Measurements from ENCODE around the gene JPH4. TPM values are rescaled to one million over a fixed set of nuclear protein-coding genes. Genes with fewer than 3 reads are reported as not detected.

The JPH4 gene
- total RNA-seq, 1 experiment from 2014 or later: 6.8 TPM

DNA sequence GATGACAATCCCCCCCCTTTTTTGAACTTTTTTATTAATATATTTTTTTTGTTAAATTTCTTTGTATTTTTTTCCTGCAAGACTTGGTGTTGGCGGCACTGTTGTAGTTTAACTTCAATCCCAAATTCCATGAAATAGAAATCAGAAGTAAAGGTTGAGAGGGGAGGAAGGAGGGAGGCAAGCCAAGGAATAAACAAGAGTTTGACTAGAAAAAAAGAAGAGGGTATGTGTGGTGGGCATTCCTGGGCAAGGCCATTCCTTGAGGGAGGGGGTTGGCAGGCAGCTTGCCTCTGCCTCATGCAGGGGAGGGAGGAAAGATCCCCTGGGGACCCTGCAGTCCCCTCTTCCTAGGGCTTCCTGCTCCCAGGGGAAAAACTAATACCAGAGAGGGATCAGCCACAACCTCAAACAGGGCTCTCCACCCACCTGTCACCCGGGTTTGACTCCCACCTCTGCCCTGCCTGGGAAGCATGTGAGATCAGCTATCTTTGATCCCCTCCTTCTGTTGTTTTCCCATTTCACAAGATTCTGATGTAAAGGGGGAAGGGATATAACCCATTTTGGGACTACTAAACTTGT is 10.5 kb downstream of the JPH4 start:
- no peaks in the 10 kb centered on the region for H3K9me3 Mint-ChIP-seq
- Histone ChIP-seq H3K27ac (ENCODE audit: insufficient read length, low read depth, low read length) (no peak overlapping the region), H3K9ac (ENCODE audit: extremely low read depth, insufficient read length, low read length) (no peak overlapping the region)

More for the DNA sequence above, 10.5 kb downstream of the JPH4 start:
- peaks cover 11% of the 10 kb centered on the region for H3K27me3 Mint-ChIP-seq (ENCODE audit: low read depth)
- no peaks in the 10 kb centered on the region for H3K79me2 ChIP-seq (ENCODE audit: insufficient read depth, low read length)
- H3K23ac ChIP-seq (ENCODE audit: insufficient read length, low read depth, low read length): no peak overlapping the region
- H2AK5ac ChIP-seq (ENCODE audit: insufficient read length, low read length): no peak overlapping the region
- H2BK120ac ChIP-seq (ENCODE audit: low read depth, low read length, poor library complexity, severe bottlenecking): no peak overlapping the region
- no peaks in the 10 kb centered on the region for H3K9me3 ChIP-seq (ENCODE audit: control insufficient read depth, low read depth, low read length)
- no peak overlapping the region for H4K91ac ChIP-seq (ENCODE audit: insufficient read length, low read depth, low read length)
- no peak overlapping the region for H2BK15ac ChIP-seq (ENCODE audit: low read depth, low read length)
- H3T11ph ChIP-seq (ENCODE audit: low read length): no peak overlapping the region
- H3K56ac ChIP-seq (ENCODE audit: insufficient read length, low read depth, low read length): no peak overlapping the region
- H2BK20ac ChIP-seq (ENCODE audit: low read depth, low read length, poor library complexity, severe bottlenecking): no peak overlapping the region
- H3K27ac Mint-ChIP-seq: peak overlapping the region in 2 of 3 experiments; percentile 50 to 95; a peak in 4 of 7 replicates
- H3K79me1 ChIP-seq (ENCODE audit: insufficient read depth, low read depth, low read length, poor library complexity, severe bottlenecking): no peaks in the 10 kb centered on the region
- H3K4ac ChIP-seq (ENCODE audit: low read depth, low read length): no peak overlapping the region
- H3K4me1 ChIP-seq (ENCODE audit: insufficient read depth, low read length): peaks cover 9% of the 10 kb centered on the region
- H3K4me3 Mint-ChIP-seq: peak overlapping the region; percentile 95 to 99
- H4K8ac ChIP-seq (replicated peaks; ENCODE audit: insufficient read length, low read depth, low read length): no peak overlapping the region
- peaks cover 3% of the 10 kb centered on the region for H3K23me2 ChIP-seq (ENCODE audit: insufficient read length, low read depth, low read length, poor library complexity, severe bottlenecking)
- no CpG with 5 or more reads among the region's 2 CpGs for WGBS (ENCODE audit: extremely low coverage, insufficient read length, low lambda C conversion rate)
- no peak overlapping the region for H2BK12ac ChIP-seq (ENCODE audit: insufficient read length, low read depth, low read length)
- TF ChIP-seq CTCF (conservative IDR thresholded peaks at IDR 0.05): no peak
- H4K5ac ChIP-seq (ENCODE audit: insufficient read length, low read depth, low read length): no peak overlapping the region
- H4K20me1 ChIP-seq (ENCODE audit: control insufficient read depth, insufficient read depth, insufficient read length): peaks cover 4% of the 10 kb centered on the region
- peaks cover 17 to 43% (median 28%) of the 10 kb centered on the region in 3 experiments for H3K36me3 Mint-ChIP-seq (ENCODE audit: insufficient read depth in 1 of 3, low read depth in 3 of 3)
- H2BK5ac ChIP-seq (ENCODE audit: insufficient read length, low read length): no peak overlapping the region
- H3K27me3 ChIP-seq (ENCODE audit: insufficient read depth, low read length): no peaks in the 10 kb centered on the region
- no peak for DNase-seq
- H3K4me2 ChIP-seq (ENCODE audit: insufficient read depth, insufficient read length, low read length): no peak overlapping the region
- no peak overlapping the region for H2AFZ ChIP-seq (ENCODE audit: low read length)
- H3K4me1 Mint-ChIP-seq: peaks cover 42% of the 10 kb centered on the region in 2 experiments
- no peak overlapping the region for H3K18ac ChIP-seq (ENCODE audit: insufficient read length, low read depth, low read length)
- H3K14ac ChIP-seq (ENCODE audit: insufficient read depth, low read length): no peak overlapping the region

All from H9 (cell line).